ENCODE measurements around the gene ADAMTSL1.
"Not testable (repeated sequence)": the region's sequence is repeated elsewhere in the genome, so short reads cannot be mapped to it uniquely, and the experiment has no call there.

ADAMTSL1 gene

DNA sequence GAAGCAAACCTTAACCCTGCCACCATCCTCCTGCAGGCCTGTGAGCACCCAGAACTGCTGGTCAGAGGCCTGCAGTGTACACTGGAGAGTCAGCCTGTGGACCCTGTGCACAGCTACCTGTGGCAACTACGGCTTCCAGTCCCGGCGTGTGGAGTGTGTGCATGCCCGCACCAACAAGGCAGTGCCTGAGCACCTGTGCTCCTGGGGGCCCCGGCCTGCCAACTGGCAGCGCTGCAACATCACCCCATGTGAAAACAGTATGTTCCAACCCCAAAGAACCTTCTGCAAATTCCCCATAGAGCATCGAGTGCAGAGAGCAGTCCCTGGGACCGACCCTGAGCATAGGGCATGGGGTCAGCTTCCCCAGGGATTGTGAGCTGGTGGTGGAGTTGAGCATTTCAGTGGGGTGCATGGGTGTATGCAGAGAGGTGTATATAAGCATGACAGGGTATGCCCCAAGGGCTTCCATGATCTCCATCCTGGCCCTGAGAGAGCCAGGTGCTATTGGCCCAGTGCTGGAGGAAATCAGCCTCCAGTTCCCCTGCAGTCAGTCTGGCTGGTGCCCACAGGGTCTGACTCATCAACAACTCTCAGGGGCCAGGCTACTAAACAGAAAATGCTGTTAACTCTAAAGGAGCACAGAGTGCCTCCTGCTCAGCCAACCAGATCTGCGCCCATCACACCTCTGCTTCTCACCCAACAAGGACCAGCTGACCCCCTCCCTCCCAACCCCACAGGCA lies 432.9 kb downstream of the ADAMTSL1 start:
- no peak for DNase-seq (ENCODE audit: low spot score)

DNA sequence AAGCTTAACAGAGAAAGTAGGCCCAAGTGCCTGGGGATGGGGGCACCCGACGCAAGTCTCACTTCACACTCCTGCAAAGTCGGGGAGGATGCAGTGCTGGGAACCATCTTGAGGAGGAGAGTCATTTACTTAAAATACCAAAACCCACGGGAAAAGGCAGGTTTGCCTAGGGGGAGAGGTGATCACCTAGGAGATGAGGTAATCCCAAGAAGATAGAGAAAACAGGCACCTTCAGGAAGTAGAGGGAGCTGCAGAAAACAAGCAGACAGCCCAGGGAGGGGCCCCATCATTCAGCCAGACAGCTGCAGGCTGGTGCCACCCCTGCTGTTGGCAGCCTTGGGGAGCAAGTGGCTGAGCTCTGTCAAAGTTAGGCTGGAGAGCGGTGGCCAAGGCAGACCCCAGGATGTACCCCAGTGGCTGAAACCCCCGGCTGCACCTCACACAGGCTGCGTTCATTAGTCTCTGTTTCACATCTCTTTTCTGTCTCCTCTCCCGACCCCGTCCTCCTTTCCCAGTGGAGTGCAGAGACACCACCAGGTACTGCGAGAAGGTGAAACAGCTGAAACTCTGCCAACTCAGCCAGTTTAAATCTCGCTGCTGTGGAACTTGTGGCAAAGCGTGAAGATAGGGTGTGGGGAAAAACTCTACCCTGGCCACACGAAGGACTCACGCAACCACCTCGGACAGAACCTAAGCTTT lies 434.1 kb downstream of the ADAMTSL1 start:
- DNase-seq (ENCODE audit: low spot score): no peak

DNA sequence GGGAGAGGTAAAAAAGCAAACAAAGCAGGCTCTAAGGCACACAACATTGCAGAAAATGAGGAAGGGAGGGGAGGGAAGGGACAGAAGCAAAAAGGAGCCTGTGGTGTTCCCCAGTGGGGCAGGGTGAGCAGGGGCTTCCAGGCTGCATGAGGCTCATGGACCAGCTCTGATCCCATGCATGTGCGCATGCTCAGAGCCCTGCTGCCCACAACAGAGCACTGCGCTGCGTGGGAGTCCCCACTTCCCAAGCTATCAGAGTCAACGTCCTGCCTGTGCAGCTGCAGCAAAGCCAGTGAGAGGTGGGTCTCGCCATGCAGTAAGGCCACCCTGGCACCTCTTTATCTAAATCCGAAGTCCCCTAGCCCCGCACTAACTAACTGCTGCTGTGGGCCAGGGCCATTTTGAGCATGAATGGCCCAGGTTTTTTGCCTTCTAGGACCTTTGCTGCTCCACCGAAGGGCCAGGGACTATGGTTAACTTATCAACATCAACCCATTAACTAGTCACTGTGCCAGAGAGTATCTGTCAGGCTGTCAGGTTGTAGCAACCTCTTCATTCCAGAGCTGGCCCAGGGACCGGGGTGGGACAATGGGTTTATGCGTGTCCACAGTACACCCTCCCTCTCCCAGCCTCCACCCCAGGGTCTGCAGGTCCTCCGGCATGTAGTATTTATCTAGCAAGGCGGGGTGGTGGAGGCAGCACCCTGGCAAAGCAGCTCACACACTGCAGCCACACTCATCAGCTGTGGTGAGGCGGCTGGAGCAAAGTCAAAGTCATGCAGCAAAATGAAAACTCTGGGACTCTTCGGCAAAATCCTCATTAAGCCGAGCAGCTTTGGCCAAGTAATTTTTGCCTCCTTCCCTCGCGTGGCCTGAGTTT lies 435.4 kb downstream of the ADAMTSL1 start:
- DNase-seq (ENCODE audit: low spot score): no peak

DNA sequence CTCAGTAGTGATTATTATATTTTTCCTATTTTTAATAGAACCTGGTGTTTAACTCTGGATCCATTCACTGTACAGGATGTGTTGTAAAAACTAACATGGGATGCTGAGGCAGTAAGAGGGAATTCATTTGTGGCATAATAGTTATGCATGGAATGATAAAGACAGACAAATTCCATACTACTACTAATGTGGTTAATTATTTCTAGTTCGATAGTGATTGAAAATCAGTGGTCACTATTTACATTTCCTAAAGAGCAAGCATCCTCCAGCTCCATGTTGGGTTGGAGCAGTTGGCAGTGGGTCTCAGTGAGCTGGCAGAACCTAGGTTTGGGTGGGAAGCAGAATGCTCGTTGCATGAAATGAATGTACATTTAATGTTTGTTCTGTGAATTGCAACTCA lies 436.5 kb downstream of the ADAMTSL1 start:
- DNase-seq (ENCODE audit: low spot score): no peak

DNA sequence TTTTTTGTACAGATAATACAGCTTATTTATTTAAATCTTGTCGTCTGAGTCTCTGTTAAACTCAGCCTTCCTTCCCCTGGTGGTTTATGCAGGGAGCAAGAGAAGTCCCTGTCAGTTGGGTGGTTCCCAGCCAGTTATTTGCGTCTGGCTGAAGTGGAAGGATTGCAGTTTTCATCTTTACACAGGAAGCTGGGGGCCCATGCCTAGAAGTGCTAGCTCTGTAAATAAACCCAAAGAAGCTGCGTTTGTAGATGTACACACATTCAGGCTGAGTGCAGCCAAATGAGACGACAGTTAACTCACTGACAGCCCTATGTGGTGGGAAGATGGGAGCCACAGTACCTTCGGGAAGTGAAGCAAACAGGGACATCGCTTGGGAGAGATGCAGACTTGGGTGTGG lies 437.0 kb downstream of the ADAMTSL1 start:
- no peak for DNase-seq (ENCODE audit: low spot score)

DNA sequence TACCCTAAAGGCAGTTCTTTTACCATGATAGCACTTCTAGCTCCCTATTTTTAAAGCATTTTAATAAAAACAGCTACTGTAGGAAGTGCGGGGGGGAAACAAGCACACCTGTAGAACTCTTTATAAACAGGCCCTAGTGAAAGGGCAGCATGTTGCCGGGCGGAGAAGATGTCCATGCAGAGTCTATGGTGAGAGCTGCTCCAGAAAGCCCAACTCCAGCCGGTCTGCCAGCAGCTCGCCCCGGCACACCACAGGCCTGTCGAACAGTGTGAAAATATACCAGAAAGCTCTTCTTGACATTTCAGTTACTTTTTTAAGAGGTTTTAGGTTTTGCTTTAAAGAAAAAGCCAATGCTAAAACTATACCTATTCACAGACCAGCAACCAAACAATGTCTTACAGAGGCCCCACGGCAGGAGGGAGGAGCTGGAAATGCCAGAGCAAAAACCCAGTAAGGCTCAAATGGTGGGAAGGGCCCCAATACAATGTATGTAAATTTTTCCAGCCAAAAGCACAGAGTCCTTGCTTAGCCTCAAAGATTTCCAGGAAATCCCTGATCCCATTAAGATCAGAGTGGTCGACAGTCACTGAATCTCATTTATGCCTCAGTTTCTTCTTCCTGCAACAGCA lies 437.9 kb downstream of the ADAMTSL1 start:
- no peak for DNase-seq (ENCODE audit: low spot score)

DNA sequence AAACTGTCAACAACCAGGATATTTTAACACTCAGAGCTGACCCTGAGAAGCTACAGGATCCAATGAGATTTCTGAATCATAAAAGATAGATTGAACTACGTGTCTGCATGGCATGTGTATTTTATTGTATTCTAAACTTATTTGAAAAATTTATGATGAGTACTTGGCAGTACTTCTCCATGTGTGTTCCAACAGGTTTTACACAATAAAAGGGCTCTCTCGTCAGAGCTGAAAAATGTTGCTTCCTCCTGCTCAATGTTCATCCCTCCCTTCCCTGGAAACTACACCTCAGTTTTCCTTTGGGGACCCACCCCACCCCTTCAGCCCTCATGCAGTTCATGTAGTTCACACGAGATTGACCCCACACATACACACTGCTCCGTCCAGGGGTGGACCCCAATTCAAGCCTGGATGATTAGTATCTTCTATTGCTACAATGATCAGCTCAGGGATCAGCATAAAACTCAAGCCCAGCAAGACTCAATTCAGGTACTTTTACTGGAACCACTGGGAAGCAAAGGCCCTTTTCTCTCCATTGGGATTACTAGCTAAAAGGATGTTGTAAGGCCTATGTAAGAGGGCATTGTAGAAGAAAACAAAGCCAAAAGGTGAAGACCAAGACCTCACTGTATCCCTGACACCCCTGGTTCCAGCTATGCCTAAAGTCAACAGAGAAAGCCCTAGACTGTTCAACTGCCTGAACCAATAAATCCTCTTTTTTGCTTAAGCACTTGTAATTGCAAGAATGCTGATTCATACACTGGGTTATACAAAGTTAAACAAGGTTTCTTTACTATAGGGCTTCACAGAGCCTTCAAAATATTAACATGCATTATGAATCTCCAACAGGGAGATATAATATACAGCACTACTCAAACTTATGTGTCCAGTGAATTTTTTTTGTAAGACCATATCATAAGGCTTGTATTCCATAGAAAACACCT lies 446.5 kb downstream of the ADAMTSL1 start:
- no peak for DNase-seq (ENCODE audit: low spot score)

DNA sequence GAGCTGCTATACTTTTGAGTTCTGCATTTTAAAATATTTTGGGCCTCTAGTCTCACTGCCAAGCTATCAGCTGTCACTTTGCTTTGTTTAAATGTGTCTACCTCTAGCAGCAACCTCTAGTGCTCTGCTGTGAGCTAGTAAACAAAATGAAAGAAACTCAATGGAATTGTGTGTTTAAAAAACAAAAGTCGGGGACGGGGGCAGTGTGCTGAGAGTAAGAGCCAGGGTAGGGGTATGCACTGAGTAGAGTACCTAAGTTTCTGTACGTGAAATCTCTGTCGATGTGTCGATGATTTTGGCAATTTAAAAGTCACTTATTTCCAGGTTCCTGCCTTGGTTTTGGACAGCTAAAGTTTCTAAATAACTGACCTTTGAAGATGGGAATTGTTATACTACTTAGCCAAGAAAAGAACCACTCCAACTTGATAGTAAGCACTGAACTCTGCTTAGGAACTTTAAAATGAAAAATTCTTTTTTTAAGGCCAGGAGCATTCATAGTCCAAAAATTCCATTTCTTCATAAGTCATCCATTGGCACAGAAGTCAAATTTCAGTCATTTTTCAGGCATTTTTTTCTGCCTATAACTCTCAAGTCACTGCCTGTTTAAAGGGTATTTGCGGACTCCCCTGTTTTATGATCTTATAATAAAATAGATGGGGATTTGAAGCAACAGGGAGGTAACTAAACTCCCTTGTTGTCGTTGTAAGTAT lies 447.6 kb downstream of the ADAMTSL1 start:
- DNase-seq (ENCODE audit: low spot score): no peak

DNA sequence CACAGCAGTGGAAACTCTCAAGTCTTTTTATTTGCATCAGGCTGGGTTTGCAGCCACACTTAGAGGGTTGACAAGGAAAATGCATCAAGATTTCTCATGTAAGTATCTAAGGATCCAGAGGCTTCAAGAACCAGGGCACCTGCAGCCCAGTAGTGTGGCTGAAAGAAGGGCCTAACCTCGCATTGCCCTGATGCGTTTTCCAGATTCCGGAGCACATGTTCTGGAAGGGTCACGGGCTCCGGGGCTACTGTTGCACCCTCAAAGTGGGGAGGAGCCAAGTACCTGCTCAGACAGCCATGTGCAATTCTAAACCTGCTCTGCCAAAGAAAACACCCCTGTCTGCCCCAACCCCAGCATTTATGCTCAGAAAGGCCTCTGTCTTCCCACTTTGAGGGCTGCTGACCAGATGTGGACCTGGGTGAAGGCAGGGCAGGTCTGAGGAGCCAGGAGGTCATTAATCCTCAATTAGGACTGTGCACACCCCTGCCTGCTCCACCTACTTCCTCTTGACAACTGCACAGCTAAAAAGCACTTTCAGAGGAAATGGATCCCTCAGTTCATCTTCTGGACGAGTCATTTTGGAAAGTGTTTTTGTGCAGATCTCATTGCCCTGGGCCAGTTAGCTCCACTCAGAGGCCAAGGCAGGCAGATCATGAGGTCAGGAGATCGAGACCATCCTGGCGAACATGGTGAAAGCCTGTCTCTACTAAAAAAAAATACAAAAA lies 448.4 kb downstream of the ADAMTSL1 start:
- DNase-seq (ENCODE audit: low spot score): no peak

DNA sequence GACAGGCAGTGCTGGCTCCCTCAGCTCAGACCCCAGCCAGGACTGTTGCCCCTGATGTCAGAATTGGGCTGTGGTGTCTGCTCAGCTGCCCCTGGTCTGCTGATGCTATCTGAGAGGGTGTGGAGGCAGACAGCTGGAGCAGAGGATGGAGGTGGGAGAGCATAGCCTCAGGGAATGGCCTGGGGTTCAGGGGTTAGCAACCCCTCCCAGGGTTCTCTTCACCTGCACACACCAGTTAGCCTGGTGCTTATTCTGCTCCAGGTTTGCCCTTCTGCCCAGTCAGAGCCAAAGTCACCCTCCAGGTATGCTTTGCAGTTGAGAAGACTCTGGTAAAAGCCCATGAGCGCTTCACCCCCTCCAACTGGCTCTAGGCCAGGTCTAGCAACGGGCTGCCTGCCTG lies 449.2 kb downstream of the ADAMTSL1 start:
- no peak for DNase-seq (ENCODE audit: low spot score)

DNA sequence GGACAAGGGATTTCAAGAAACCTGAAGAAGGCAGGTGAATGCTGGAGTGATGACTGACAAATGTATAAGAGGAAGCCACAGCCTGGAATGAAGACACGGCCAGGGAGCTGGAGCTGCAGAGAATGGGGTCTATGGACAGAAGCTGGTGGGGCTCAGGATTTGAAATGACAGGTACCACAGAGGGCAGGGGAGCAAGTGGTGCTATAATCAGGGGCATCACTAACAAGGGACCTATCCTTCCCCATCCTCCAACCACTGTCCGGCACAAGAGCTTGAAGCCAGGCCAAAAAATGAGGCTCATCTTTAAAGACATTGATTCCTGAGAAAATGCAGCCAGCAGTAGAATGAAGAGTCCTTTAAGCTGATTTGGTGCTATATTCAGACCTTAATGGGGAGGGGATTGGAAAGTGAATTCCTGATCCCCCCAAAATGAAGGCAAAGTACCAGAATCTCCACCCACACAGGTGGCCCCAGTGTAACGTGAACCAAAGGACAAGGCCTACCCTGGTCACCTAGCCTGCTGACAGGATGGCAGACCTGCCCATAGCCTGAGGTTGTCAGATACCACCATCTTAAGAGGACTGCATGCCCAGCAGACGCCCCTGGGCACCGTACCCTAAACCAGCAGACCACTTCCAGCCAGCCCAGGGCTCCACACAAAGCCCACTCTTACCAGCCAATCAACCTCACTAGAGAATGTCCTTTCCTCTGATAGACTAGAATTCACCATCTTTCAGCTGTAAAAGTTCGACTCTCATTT lies 449.9 kb downstream of the ADAMTSL1 start:
- no peak for DNase-seq (ENCODE audit: low spot score)

DNA sequence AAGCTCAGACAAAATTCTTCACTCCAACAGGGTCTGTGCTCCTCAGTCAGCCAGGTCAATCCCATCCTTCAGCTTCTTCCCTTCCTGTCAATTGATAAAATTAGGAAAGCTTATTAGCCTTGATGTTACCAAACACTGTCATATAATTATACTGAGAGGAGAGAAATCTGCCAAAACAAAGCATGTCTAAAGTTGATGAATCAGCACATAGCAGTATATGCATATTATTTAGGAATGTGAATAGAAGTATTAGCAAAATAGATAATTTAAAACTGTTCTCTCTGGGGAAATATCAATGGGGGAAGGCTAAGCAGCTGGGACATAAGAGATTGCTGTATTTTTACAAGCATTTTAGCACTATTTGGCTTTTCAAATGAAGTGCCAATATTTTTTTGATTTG lies 451.9 kb downstream of the ADAMTSL1 start:
- no peak for DNase-seq (ENCODE audit: low spot score)

DNA sequence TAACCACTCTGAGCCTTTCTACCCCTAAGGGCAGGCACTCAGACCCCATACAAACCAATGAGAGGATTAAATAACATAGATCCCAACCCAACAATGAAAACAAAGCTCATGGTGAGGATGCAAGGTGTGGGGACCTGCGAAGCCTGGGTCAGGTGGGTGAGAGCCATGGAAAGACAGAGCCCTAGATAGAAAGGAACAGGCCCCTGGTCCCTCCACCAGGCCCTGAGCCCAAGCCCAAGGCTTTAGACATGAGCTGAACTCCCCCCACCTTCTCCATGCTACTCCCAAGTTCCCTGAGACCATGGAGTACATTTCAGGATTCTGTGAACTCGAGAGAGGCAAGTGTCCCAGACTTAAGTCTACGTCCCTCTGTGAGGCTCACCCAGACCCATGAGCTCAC lies 452.6 kb downstream of the ADAMTSL1 start:
- DNase-seq (ENCODE audit: low spot score): no peak

DNA sequence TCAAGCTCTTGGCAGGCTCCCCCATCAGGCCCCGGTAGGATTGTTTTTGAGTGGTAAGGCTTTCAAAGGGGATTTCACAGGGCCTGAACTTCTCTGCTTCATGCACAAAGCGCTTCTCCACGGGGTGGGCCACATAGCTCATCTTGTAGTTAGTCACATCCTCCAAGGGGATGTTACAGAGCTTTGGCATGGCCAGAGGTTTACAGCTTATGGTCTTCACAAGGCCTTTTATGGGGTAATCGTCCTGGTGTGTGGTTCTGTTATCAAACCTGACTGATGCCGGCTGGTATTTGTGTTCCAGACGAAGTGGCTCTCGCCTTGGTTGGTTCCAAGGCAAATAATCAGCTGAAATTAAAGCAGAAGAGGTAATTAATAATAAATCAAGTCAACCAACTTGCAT lies 454.8 kb downstream of the ADAMTSL1 start:
- no peak for DNase-seq (ENCODE audit: low spot score)

DNA sequence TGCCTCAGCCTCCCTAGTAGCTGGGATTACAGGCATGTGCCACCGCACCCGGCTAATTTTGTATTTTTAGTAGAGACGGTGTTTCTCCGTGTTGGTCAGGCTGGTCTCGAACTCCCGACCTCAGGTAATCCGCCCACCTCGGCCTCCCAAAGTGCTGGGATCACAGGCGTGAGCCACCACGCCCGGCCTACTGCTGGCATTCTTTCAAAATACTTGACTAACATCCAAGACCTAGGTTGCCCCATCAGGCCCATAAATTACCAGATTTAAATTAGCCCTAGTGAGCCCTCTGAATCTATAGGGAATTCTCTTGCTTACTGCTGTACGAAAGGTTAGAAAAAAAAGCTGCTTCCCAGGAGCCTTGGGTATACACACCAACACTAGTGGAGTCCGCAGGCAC lies 456.7 kb downstream of the ADAMTSL1 start:
- not testable (repeated sequence) for DNase-seq (ENCODE audit: low spot score)

DNA sequence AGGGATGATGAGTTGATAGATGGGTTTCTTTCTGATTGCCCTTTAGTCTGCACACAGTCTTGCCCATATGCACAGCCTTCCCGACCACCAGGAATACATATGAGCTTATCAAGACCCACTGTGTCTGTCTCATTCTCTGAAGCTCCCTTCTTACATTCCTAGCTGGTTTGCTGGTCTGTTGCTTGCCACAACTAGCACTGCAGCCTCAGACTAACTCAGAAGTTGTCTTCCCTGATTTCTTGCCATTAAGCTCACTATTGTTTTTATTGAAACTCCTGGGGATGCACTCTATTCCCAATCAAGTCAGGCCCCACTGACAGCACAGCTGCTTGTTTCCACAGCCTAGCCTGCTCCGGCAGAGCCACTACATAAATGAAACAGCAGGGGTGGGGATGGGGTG lies 461.6 kb downstream of the ADAMTSL1 start:
- DNase-seq (ENCODE audit: low spot score): no peak

DNA sequence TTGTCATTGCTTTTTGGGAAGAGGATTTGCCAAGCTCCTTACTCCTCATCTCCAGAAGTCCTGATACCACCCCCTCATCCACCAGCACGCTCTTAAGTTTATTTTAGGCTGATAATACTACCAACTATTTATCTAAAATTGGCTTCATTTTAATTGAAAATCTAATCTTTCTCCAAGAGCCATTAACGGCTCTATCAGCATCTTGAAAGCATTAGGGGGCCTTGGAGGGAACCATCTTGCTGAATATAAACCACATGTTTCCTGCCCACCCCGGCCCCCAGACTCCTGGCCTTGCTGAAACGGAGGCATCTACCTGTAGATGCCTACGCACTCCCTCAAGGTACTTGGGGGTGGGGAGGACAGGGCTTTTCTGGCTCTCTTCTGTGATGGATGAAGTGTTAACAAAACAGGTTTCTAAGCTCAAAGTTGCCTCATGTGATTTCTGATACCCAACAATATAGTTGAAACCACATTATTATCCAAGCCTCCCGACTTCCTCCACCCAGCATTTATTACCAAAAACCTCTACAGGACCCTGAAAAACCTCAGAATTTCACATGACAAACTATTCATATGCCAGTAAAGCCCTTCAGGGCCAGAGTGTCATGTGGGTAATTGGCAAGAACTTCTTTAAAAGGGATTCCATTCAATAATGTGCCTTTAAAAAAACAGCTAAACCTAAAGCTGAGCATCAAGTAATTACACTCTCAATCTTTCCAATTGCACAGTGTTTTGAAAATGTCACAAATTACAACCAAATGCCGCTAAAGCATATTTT lies 462.3 kb downstream of the ADAMTSL1 start:
- DNase-seq (ENCODE audit: low spot score): no peak

DNA sequence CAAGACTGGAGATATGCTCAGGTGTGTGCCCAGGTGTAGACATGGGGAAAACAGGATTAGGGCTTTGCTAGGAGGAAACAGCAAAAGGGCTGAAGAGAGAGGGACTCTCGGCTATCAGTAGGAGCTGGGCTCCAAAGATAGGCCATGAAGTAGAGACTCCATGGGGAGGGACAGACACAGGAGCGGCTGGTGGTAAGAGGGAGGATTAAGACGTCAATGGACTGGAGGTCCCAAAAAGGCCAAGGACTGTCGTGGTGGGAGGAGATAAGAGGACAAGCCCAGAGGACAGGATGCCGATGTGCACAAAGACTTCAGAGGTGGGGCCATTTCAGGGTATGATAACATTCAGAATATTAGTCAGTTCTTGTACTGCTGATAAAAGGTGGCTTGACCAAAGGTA lies 466.0 kb downstream of the ADAMTSL1 start:
- no peak for DNase-seq (ENCODE audit: low spot score)
